ENCODE measurements around the gene ITGA2.

GRCh38 chr5:53069626-53070025 lies 80.5 kb downstream of the ITGA2 start:
- TF ChIP-seq CTCF (IDR thresholded peaks at IDR 0.05): no peak
- no peak for TF ChIP-seq POLR2A (IDR thresholded peaks at IDR 0.05)

Data from Peyer's patch (tissue), 4 donors.